Effector memory CD8-positive, alpha-beta T cell (primary cell): ENCODE results near the gene UNC13B.

Source experiments
- ATAC-seq: fragments of 150-1000 bp; cut with Tn5 transposase; replicated peaks from 2 replicates; pipeline ENCODE4 v1.10.0; 2021; ENCODE audit warnings: mild to moderate bottlenecking, moderate library complexity
- DNase-seq, 3 experiments: peaks; one replicate each; pipeline ENCODE4 v3.0.0; 2021
- H3K27ac Mint-ChIP-seq, 2 donors: one replicate each; pipeline ENCODE4 v1.8.0; 2022; ENCODE audit warnings: mild to moderate bottlenecking in 2 of 2, mixed read lengths in 2 of 2, moderate library complexity in 2 of 2
- H3K27me3 Mint-ChIP-seq, 2 donors: one replicate each; pipeline ENCODE4 v1.8.0; 2022; ENCODE audit warnings: mixed read lengths in 2 of 2
- H3K36me3 Mint-ChIP-seq: one replicate; pipeline ENCODE4 v1.8.0; 2022; ENCODE audit warnings: mild to moderate bottlenecking, moderate library complexity, mixed read lengths; ENCODE audit not compliant: insufficient read depth
- H3K4me1 Mint-ChIP-seq, 2 donors: one replicate each; pipeline ENCODE4 v1.8.0; 2022; ENCODE audit warnings: low read depth in 2 of 2, mixed read lengths in 2 of 2
- H3K4me3 Mint-ChIP-seq, 2 donors: one replicate each; pipeline ENCODE4 v1.8.0; 2022; ENCODE audit warnings: mild to moderate bottlenecking in 2 of 2, mixed read lengths in 2 of 2, moderate library complexity in 2 of 2
- H3K9me3 Mint-ChIP-seq, 2 donors: one replicate each; pipeline ENCODE4 v1.8.0; 2022; ENCODE audit warnings: mixed read lengths in 2 of 2

Gene UNC13B

DNA sequence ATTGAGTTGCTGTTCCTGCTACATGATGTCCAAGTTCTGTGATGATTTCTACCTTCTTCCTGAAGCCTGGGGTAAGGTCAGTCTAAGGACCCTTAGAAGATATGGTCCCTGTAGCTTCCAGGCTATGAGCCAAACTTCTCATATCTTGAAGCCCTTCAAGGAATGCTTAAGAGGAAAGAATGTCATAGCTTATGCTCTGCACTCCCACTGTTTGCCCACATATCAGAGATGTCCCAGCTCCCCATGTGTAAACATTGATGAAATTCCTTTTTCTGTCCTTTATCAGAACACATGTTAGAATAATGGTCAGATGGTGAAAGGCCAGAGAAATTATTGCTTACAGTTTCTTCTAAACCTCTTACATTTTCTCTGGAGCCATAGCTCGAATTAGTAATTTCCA lies 286.7 kb downstream of the UNC13B start:
- ATAC-seq (no peak), DNase-seq (no peak)
- Mint-ChIP-seq H3K27ac (no peak overlapping the region), H3K9me3 (no peaks in the 10 kb centered on the region), H3K4me1 (no peaks in the 10 kb centered on the region), H3K4me3 (no peak overlapping the region), H3K27me3 (peaks cover 70 to 84% of the 10 kb centered on the region in 2 donors), H3K36me3 (no peaks in the 10 kb centered on the region)

DNA sequence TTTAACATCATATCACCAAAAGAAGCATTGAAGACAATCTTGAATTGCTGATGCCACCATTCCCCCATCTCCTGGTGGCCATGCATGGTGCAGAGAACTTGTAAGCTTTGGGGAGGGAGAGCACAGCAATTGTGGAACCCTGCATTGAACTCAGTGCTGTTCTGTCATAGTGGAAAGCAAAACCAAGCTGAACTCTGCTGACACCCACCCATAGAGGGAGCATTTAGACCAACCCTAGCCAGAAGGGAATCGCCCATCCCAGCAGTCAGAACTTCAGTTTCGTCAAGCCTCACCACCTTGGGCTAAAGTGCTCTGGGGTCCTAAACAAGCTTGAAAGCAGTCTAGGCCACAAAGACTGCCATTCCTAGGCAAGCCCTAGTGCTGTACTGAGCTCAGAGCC lies 290.7 kb downstream of the UNC13B start:
- DNase-seq (no peak), ATAC-seq (no peak)
- Mint-ChIP-seq H3K36me3 (no peaks in the 10 kb centered on the region), H3K4me3 (no peak overlapping the region), H3K27me3 (peaks cover 70 to 88% of the 10 kb centered on the region in 2 donors), H3K4me1 (no peaks in the 10 kb centered on the region), H3K27ac (no peak overlapping the region), H3K9me3 (peaks cover 0 to 8% of the 10 kb centered on the region in 2 donors)

DNA sequence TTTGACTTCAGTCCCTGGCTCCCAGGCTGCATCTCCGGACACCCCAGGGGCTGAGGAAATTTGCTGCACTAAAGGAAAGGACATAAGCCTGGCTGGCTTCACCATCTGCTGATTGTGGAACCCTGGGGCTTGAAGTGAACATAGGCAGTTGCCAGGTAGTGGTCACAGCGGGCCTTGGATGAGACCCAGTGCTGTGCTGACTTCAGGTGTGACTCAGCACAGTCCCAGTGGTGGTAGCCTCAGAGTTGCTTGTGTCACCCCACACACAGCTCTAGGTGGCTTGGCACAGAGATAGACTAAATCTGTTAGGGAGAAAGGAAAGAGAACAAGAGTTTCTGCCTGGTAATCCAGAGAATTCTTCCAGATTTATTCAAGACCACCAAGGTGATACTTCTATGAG lies 292.0 kb downstream of the UNC13B start:
- peaks cover 0 to 8% of the 10 kb centered on the region in 2 donors for H3K9me3 Mint-ChIP-seq
- H3K27me3 Mint-ChIP-seq: peaks cover 71 to 87% of the 10 kb centered on the region in 2 donors
- ATAC-seq (no peak), DNase-seq (no peak)
- H3K27ac Mint-ChIP-seq: no peak overlapping the region
- H3K36me3 Mint-ChIP-seq: no peaks in the 10 kb centered on the region
- H3K4me1 Mint-ChIP-seq: no peaks in the 10 kb centered on the region
- no peak overlapping the region for H3K4me3 Mint-ChIP-seq
